Transverse colon (tissue), 4 donors: ENCODE measurements around the gene NUCB1. TPM values are rescaled to one million over a fixed set of nuclear protein-coding genes. Genes with fewer than 3 reads are reported as not detected.

ENCODE experiments used
- DNase-seq: peaks from one replicate; pipeline ENCODE4 v3.0.0-alpha.2; 2019
- H3K27ac ChIP-seq, 4 donors: fragments of 200-600 bp; sonication (generic); 2 replicates each; pipeline ENCODE4 v1.5.1; 2016 to 2018; ENCODE audit warnings: inconsistent platforms in 4 of 4
- H3K27me3 ChIP-seq: fragments of 200-600 bp; sonication (generic); 2 replicates; pipeline ENCODE4 v1.5.1; 2017; ENCODE audit warnings: inconsistent platforms
- H3K36me3 ChIP-seq, 4 donors: fragments of 200-600 bp; sonication (generic); 2 replicates each; pipeline ENCODE4 v1.5.1; 2017 to 2019; ENCODE audit warnings: inconsistent platforms in 4 of 4
- H3K4me1 ChIP-seq, 4 donors: fragments of 200-600 bp; sonication (generic); 2 replicates each; pipeline ENCODE4 v1.5.1; 2017 to 2020; ENCODE audit warnings: inconsistent platforms in 4 of 4
- H3K4me3 ChIP-seq, 4 donors: fragments of 200-600 bp; sonication (generic); 1 replicate in 1 of 4; 2 replicates in 3 of 4; pipeline versions ENCODE4 v1.5.1 to v1.6.1; 2017 to 2019; ENCODE audit warnings: inconsistent platforms in 4 of 4
- H3K9me3 ChIP-seq, 2 donors: fragments of 200-600 bp; sonication (generic); 2 replicates each; pipeline ENCODE4 v1.5.1; 2017 to 2019; ENCODE audit warnings: inconsistent platforms in 2 of 2
- EP300 ChIP-seq: sonication (generic); formaldehyde crosslinking; IDR thresholded peaks from one replicate; pipeline ENCODE4 v1.6.1; 2017; ENCODE audit warnings: antibody characterized with exemption, low read depth
- POLR2A ChIP-seq: fragments of 450-650 bp; IDR thresholded peaks from one replicate; pipeline ENCODE4 v1.6.1; 2016; ENCODE audit warnings: antibody characterized with exemption, mild to moderate bottlenecking, moderate library complexity
- POLR2AphosphoS5 ChIP-seq, 3 donors: sonication (generic); formaldehyde crosslinking; IDR thresholded peaks; one replicate each; pipeline ENCODE4 v1.6.1; 2016; ENCODE audit warnings: antibody characterized with exemption in 3 of 3
- WGBS, 2 donors: methylation state at CpG; one replicate each; pipeline ENCODE4 v1.1.5; 2018; ENCODE audit warnings: low coverage in 1 of 2; 5-methylcytosine and 5-hydroxymethylcytosine counted together
- in situ Hi-C, 4 donors: fragments of 200-750 bp; cut with MboI; loops; one replicate each; pipeline versions ENCODE4 v1.15.0 to v1.15.1; 2017; ENCODE audit warnings: low sequenced_read_pairs in 3 of 4, low pct_ligation_motif_present in 1 of 4, low pct_unique_long_range_greater_than_20kb in 1 of 4
- intact Hi-C: fragments of 100-400 bp; cut with DNase I; formaldehyde crosslinking; loops from one replicate; pipeline ENCODE4 v1.15.1; 2023; ENCODE audit warnings: low total_unique reads
- total RNA-seq, 4 donors: library from RNA; depleted of rRNA; stranded (reverse); fragments of >200 nt; gene quantifications; one replicate each; pipeline ENCODE4 v1.1.0, GENCODE V29; 2016
- TF ChIP-seq, protein P1 (sequence below), 5 experiments: fragments of 200-600 bp in 3 of 5; fragments of 450-650 bp in 2 of 5; sonication (generic) in 3 of 5; IDR thresholded peaks; 1 replicate in 2 of 5; 2 replicates in 3 of 5; pipeline ENCODE4 v1.5.1; 2016 to 2017; ENCODE audit warnings: antibody characterized with exemption in 5 of 5, inconsistent platforms in 3 of 5, mild to moderate bottlenecking in 2 of 5, moderate library complexity in 1 of 5

Gene NUCB1
- total RNA-seq, 4 donors from 2014 or later, result 135 to 196 (median 174) TPM

GRCh38 chr19:48965806-48966540, 65.9 kb downstream of the NUCB1 start:
- 11 to 40% methylated on average over 2 to 36 of the region's 36 CpGs for WGBS, 2 donors
- Histone ChIP-seq H3K36me3 (peaks cover 0 to 17% (median 3%) of the 10 kb centered on the region in 4 donors), H3K27me3 (no peaks in the 10 kb centered on the region), H3K27ac (peak overlapping the region; percentile 94 to 97 (median 96)), H3K4me3 (peak overlapping the region; percentile 81 to 99 (median 86)), H3K9me3 (no peaks in the 10 kb centered on the region), H3K4me1 (peaks cover 30 to 59% (median 55%) of the 10 kb centered on the region in 4 donors)
- DNase-seq, result peak; percentile 90
- intact Hi-C loops (loop anchor here (10.0 kb wide), 2 partner anchors 61 to 91 kb away; partner anchors contain the start of genes NUCB1 and PPP1R15A), in situ Hi-C loops (loop anchor here in 1 of 4 donors (25.0 kb wide), 1 partner anchor 104 kb away; the partner anchor contains the start of genes PLEKHA4 and PPP1R15A)
- peak; percentile 1 to 45 (median 30) for TF ChIP-seq POLR2AphosphoS5 (IDR thresholded peaks at IDR 0.05)
- peak; percentile 9 for TF ChIP-seq POLR2A
- TF ChIP-seq, protein P1, sequence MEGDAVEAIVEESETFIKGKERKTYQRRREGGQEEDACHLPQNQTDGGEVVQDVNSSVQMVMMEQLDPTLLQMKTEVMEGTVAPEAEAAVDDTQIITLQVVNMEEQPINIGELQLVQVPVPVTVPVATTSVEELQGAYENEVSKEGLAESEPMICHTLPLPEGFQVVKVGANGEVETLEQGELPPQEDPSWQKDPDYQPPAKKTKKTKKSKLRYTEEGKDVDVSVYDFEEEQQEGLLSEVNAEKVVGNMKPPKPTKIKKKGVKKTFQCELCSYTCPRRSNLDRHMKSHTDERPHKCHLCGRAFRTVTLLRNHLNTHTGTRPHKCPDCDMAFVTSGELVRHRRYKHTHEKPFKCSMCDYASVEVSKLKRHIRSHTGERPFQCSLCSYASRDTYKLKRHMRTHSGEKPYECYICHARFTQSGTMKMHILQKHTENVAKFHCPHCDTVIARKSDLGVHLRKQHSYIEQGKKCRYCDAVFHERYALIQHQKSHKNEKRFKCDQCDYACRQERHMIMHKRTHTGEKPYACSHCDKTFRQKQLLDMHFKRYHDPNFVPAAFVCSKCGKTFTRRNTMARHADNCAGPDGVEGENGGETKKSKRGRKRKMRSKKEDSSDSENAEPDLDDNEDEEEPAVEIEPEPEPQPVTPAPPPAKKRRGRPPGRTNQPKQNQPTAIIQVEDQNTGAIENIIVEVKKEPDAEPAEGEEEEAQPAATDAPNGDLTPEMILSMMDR (IDR thresholded peaks at IDR 0.05), result no peak
- no peak for TF ChIP-seq EP300

DNA sequence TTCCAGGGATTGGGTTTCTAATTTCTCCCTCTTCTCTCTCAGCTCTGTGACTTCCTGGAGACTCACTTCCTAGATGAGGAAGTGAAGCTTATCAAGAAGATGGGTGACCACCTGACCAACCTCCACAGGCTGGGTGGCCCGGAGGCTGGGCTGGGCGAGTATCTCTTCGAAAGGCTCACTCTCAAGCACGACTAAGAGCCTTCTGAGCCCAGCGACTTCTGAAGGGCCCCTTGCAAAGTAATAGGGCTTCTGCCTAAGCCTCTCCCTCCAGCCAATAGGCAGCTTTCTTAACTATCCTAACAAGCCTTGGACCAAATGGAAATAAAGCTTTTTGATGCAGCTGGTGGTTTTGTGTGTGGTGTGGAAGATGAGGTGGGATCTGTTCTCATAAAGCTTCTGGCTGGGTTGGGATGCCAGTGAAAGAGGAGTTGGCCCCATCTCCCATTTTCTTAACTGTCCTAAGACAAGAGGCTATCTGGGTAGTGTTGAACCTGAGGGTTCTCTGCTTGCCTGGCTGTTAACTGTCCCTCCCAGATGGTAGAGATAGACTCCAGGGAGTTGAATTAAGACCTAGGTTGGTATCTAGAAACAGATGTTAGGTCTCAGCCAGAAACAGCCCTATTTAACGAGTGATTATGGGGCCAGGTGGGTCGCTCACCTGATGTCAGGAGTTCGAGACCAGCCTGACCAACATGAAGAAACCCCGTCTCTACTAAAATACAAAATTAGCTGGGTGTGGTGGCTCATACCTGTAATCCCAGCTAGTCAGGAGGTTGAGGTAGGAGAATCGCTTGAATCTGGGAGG, 66.6 kb downstream of the NUCB1 start:
- 64 to 80% methylated on average over 8 to 10 of the region's 10 CpGs for WGBS, 2 donors
- in situ Hi-C loops, result loop anchor here in 1 of 4 donors (25.0 kb wide), 1 partner anchor 104 kb away; the partner anchor contains the start of genes PLEKHA4 and PPP1R15A
- H3K4me3 ChIP-seq, result peak overlapping the region; percentile 81 to 99 (median 86)
- no peaks in the 10 kb centered on the region for H3K27me3 ChIP-seq
- DNase-seq, result no peak
- H3K4me1 ChIP-seq, result peaks cover 30 to 52% (median 49%) of the 10 kb centered on the region in 4 donors
- H3K9me3 ChIP-seq, result no peaks in the 10 kb centered on the region
- intact Hi-C loops, result loop anchor here (10.0 kb wide), 2 partner anchors 62 to 92 kb away; partner anchors contain the start of genes NUCB1 and PPP1R15A
- H3K36me3 ChIP-seq, result peaks cover 0 to 17% (median 3%) of the 10 kb centered on the region in 4 donors
- H3K27ac ChIP-seq, result peak overlapping the region; percentile 94 to 97 (median 96)
- TF ChIP-seq POLR2A (peak; percentile 4), EP300 (no peak), POLR2AphosphoS5 (IDR thresholded peaks at IDR 0.05) (peak in 2 of 3 donors; percentile 6 to 7)
- TF ChIP-seq, protein P1 (IDR thresholded peaks at IDR 0.05), result no peak

DNA sequence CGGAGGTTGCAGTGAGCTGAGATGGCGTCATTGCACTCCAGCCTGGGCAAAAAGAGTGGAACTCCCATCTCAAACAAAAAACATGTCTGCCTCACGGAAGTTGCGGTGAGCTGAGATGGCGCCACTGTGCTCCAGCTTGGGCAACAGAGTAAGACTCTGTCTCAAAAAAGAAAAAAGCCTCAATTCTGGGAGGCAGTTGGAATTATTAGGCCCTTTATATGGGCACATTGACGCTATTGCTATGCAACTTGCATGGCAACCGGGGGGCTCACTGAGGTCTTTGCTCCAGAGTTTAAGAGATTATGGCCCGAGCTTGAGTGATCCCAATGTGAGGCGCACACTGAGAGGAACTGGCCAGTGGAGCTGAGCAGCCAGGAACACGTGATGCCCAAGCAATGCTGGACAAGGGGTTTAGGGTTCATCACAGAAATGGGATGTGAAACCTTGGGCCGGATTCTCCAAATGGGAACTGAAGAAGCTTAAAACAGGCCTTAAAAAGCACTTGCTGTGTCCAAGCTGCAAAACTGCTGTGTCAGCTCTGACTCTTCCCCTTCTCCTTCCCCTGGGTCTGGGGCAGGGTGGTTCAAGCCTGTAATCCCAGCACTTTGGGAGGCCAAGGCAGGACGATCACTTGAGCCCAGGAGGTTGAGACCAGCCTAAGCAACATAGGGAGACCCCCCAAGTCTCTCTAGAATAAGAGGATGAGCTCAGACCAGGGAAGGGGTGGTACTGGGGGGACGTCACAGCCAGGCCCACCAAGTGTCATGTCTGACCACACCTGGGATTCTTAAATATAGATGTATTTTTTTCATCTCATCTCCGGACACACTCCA, 67.5 kb downstream of the NUCB1 start:
- Histone ChIP-seq H3K27ac (peak overlapping the region; percentile 94 to 97 (median 96)), H3K4me3 (peak overlapping the region in 1 of 4 donors; percentile 99), H3K9me3 (no peaks in the 10 kb centered on the region), H3K27me3 (no peaks in the 10 kb centered on the region), H3K4me1 (peaks cover 30 to 44% (median 41%) of the 10 kb centered on the region in 4 donors), H3K36me3 (peaks cover 0 to 18% (median 3%) of the 10 kb centered on the region in 4 donors)
- intact Hi-C loops, result loop anchor here (10.0 kb wide), 2 partner anchors 63 to 93 kb away; partner anchors contain the start of genes NUCB1 and PPP1R15A
- peak; percentile 42 for DNase-seq
- in situ Hi-C loops, result loop anchor here in 1 of 4 donors (25.0 kb wide), 1 partner anchor 105 kb away; the partner anchor contains the start of genes PLEKHA4 and PPP1R15A
- no peak for TF ChIP-seq POLR2A
- peak; percentile 10 to 48 (median 46) for TF ChIP-seq POLR2AphosphoS5 (IDR thresholded peaks at IDR 0.05)
- TF ChIP-seq EP300, result no peak
- WGBS, 2 donors, result 79 to 100% methylated on average over 1 to 13 of the region's 14 CpGs

DNA sequence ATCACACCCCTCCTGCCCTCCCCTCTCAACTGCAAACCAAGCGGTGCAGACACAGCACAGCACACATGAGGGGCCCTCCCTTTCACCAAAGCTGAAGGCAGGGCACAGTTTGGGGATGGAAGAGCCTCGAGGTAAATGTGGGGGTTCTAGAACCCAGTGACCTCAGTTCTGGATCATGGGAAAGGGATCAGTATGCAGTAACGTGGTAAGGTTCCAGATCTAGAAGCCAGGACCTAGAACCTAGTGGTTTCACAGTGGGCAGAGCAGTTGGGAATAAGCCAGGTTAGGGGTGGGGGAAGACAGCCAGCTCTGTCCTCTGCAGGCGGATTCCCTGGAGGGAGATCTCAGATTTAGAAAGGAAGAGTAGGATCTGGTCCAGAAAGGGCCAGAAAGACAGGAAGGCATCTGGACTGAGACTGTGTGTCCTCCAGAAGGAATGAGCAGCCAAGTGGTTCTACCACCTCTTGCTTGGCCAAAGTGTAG, 68.1 kb downstream of the NUCB1 start:
- in situ Hi-C loops (loop anchor here in 1 of 4 donors (25.0 kb wide), 1 partner anchor 106 kb away; the partner anchor contains the start of genes PLEKHA4 and PPP1R15A), intact Hi-C loops (loop anchor here (10.0 kb wide), 2 partner anchors 63 to 93 kb away; partner anchors contain the start of genes NUCB1 and PPP1R15A)
- no peak for TF ChIP-seq POLR2A
- TF ChIP-seq POLR2AphosphoS5 (IDR thresholded peaks at IDR 0.05), result peak in 1 of 3 donors; percentile 8

More for the DNA sequence above, 68.1 kb downstream of the NUCB1 start:
- Histone ChIP-seq H3K4me1 (peaks cover 28 to 40% (median 34%) of the 10 kb centered on the region in 4 donors), H3K27ac (peak overlapping the region; percentile 94 to 97 (median 96)), H3K36me3 (peaks cover 0 to 23% (median 6%) of the 10 kb centered on the region in 4 donors), H3K4me3 (no peak overlapping the region), H3K27me3 (no peaks in the 10 kb centered on the region), H3K9me3 (no peaks in the 10 kb centered on the region)
- no peak for DNase-seq
- 69% methylated on average over 4 of the region's 4 CpGs; no CpG with 5 or more reads in 1 of the 2 donors for WGBS, 2 donors
